Stimulated activated CD8-positive, alpha-beta memory T cell treated with anti-CD3 and anti-CD28 coated beads, Interleukin-7, amount 100 ng/mL, for 1 hour (primary cell): Measurements from ENCODE around the gene RSPH4A.
"Not testable (repeated sequence)": the region's sequence is repeated elsewhere in the genome, so short reads cannot be mapped to it uniquely, and the experiment has no call there.

Experiments
- DNase-seq, 2 donors: peaks; one replicate each; pipeline ENCODE4 v3.0.0-alpha.2; 2020; ENCODE audit warnings: low read depth in 2 of 2

Gene RSPH4A

GRCh38 chr6:116615937-116616736 lies at the start of gene RSPH4A:
RSPH4A (plus strand) TSS chr6:116616479; CDS start chr6:116616624, 145 bp downstream.
- DNase-seq, result peak; percentile 20 to 32

GRCh38 chr6:116568111-116568510 lies 48.2 kb upstream of the RSPH4A start:
- no peak for DNase-seq

GRCh38 chr6:116568821-116569755 lies 47.2 kb upstream of the RSPH4A start:
- DNase-seq, result no peak

- DNase-seq, result peak; percentile 92 to 93
Observed at GRCh38 chr6:116570856-116571682, 45.2 kb upstream of the RSPH4A start, which contains the start of gene RWDD1. RWDD1 (plus strand) TSS chr6:116571504; CDS start chr6:116571583, 79 bp downstream.

GRCh38 chr6:116571683-116572000 lies 44.6 kb upstream of the RSPH4A start:
- no peak for DNase-seq

GRCh38 chr6:116572162-116572561 lies 44.1 kb upstream of the RSPH4A start:
- DNase-seq, result no peak

- no peak for DNase-seq
Observed at GRCh38 chr6:116575227-116575626, 41.1 kb upstream of the RSPH4A start.

- DNase-seq, result no peak
Observed at GRCh38 chr6:116577486-116577885, 38.8 kb upstream of the RSPH4A start.

GRCh38 chr6:116578335-116578734 lies 37.9 kb upstream of the RSPH4A start:
- DNase-seq, result no peak

GRCh38 chr6:116579143-116579542 lies 37.1 kb upstream of the RSPH4A start:
- DNase-seq, result no peak

- DNase-seq, result no peak
Observed at GRCh38 chr6:116580198-116580597, 36.1 kb upstream of the RSPH4A start.

- no peak for DNase-seq
Observed at GRCh38 chr6:116586276-116586675, 30.0 kb upstream of the RSPH4A start.

- DNase-seq, result no peak
Observed at GRCh38 chr6:116586738-116587137, 29.5 kb upstream of the RSPH4A start.

GRCh38 chr6:116595247-116595646 lies 21.0 kb upstream of the RSPH4A start:
- no peak for DNase-seq

- no peak for DNase-seq
Observed at GRCh38 chr6:116596815-116597214, 19.5 kb upstream of the RSPH4A start.

- DNase-seq, result not testable (repeated sequence)
Observed at GRCh38 chr6:116603916-116604315, 12.4 kb upstream of the RSPH4A start.

- not testable (repeated sequence) for DNase-seq
Observed at GRCh38 chr6:116604868-116605267, 11.4 kb upstream of the RSPH4A start.

- no peak for DNase-seq
Observed at GRCh38 chr6:116605935-116606334, 10.3 kb upstream of the RSPH4A start.

GRCh38 chr6:116611056-116611455 lies 5.2 kb upstream of the RSPH4A start:
- no peak for DNase-seq

- DNase-seq, result no peak
Observed at GRCh38 chr6:116616737-116617053, 416 bp downstream of the RSPH4A start.

GRCh38 chr6:116624036-116624805 lies 7.9 kb downstream of the RSPH4A start:
- DNase-seq, result no peak
